ENCODE measurements around the gene NFATC2.

Gene NFATC2

GRCh38 chr20:51460569-51461265 lies 81.8 kb downstream of the NFATC2 start:
- H3K9me3 ChIP-seq (ENCODE audit: control insufficient read depth in 5 of 5, low read length in 5 of 5): no peaks in the 10 kb centered on the region

GRCh38 chr20:51460163-51460562 lies 82.4 kb downstream of the NFATC2 start:
- Histone ChIP-seq H3K9ac (ENCODE audit: low read length in 5 of 5) (no peak overlapping the region), H3K27ac (ENCODE audit: low read depth, low read length) (no peak overlapping the region), H3K4me1 (ENCODE audit: control insufficient read depth in 5 of 5, insufficient read depth in 5 of 5, low read length in 5 of 5) (peaks cover 7 to 29% (median 27%) of the 10 kb centered on the region in 5 donors), H3K36me3 (ENCODE audit: control insufficient read depth in 5 of 5, insufficient read depth in 5 of 5, low read length in 5 of 5) (peaks cover 0 to 9% (median 0%) of the 10 kb centered on the region in 5 donors), H3K27me3 (ENCODE audit: control insufficient read depth in 5 of 5, insufficient read depth in 4 of 5, low read length in 5 of 5) (no peaks in the 10 kb centered on the region), H3K4me3 (ENCODE audit: low read depth in 1 of 5, low read length in 5 of 5) (no peak overlapping the region), H3K9me3 (ENCODE audit: control insufficient read depth in 5 of 5, low read length in 5 of 5) (no peaks in the 10 kb centered on the region)

More at GRCh38 chr20:51460569-51461265, 81.8 kb downstream of the NFATC2 start:
- H3K4me1 ChIP-seq (ENCODE audit: control insufficient read depth in 5 of 5, insufficient read depth in 5 of 5, low read length in 5 of 5): peaks cover 7 to 29% (median 27%) of the 10 kb centered on the region in 5 donors
- H3K4me3 ChIP-seq (ENCODE audit: low read depth in 1 of 5, low read length in 5 of 5): no peak overlapping the region
- H3K36me3 ChIP-seq (ENCODE audit: control insufficient read depth in 5 of 5, insufficient read depth in 5 of 5, low read length in 5 of 5): peaks cover 0 to 9% (median 3%) of the 10 kb centered on the region in 5 donors
- H3K27me3 ChIP-seq (ENCODE audit: control insufficient read depth in 5 of 5, insufficient read depth in 4 of 5, low read length in 5 of 5): no peaks in the 10 kb centered on the region
- H3K27ac ChIP-seq (ENCODE audit: low read depth, low read length): no peak overlapping the region
- no peak overlapping the region for H3K9ac ChIP-seq (ENCODE audit: low read length in 5 of 5)

- Histone ChIP-seq H3K27ac (ENCODE audit: low read depth, low read length) (no peak overlapping the region), H3K9me3 (ENCODE audit: control insufficient read depth in 5 of 5, low read length in 5 of 5) (no peaks in the 10 kb centered on the region), H3K4me3 (ENCODE audit: low read depth in 1 of 5, low read length in 5 of 5) (no peak overlapping the region), H3K9ac (ENCODE audit: low read length in 5 of 5) (no peak overlapping the region), H3K4me1 (ENCODE audit: control insufficient read depth in 5 of 5, insufficient read depth in 5 of 5, low read length in 5 of 5) (peaks cover 7 to 29% (median 27%) of the 10 kb centered on the region in 5 donors), H3K27me3 (ENCODE audit: control insufficient read depth in 5 of 5, insufficient read depth in 4 of 5, low read length in 5 of 5) (no peaks in the 10 kb centered on the region), H3K36me3 (ENCODE audit: control insufficient read depth in 5 of 5, insufficient read depth in 5 of 5, low read length in 5 of 5) (peaks cover 0 to 14% (median 0%) of the 10 kb centered on the region in 5 donors)
Measured at GRCh38 chr20:51458751-51459439, 83.6 kb downstream of the NFATC2 start.

GRCh38 chr20:51457533-51457932 lies 85.0 kb downstream of the NFATC2 start:
- Histone ChIP-seq H3K27me3 (ENCODE audit: control insufficient read depth in 5 of 5, insufficient read depth in 4 of 5, low read length in 5 of 5) (no peaks in the 10 kb centered on the region), H3K27ac (ENCODE audit: low read depth, low read length) (no peak overlapping the region), H3K9ac (ENCODE audit: low read length in 5 of 5) (no peak overlapping the region), H3K9me3 (ENCODE audit: control insufficient read depth in 5 of 5, low read length in 5 of 5) (no peaks in the 10 kb centered on the region), H3K4me1 (ENCODE audit: control insufficient read depth in 5 of 5, insufficient read depth in 5 of 5, low read length in 5 of 5) (peaks cover 3 to 18% (median 16%) of the 10 kb centered on the region in 5 donors), H3K36me3 (ENCODE audit: control insufficient read depth in 5 of 5, insufficient read depth in 5 of 5, low read length in 5 of 5) (peaks cover 0 to 16% (median 3%) of the 10 kb centered on the region in 5 donors), H3K4me3 (ENCODE audit: low read depth in 1 of 5, low read length in 5 of 5) (no peak overlapping the region)

- peak overlapping the region; percentile 57 for H3K27ac ChIP-seq (ENCODE audit: low read depth, low read length)
- H3K27me3 ChIP-seq (ENCODE audit: control insufficient read depth in 5 of 5, insufficient read depth in 4 of 5, low read length in 5 of 5): no peaks in the 10 kb centered on the region
- peak overlapping the region in 4 of 5 donors; percentile 13 to 38 (median 23) for H3K4me3 ChIP-seq (ENCODE audit: low read depth in 1 of 5, low read length in 5 of 5)
- H3K9ac ChIP-seq (ENCODE audit: low read length in 5 of 5): no peak overlapping the region
- H3K4me1 ChIP-seq (ENCODE audit: control insufficient read depth in 5 of 5, insufficient read depth in 5 of 5, low read length in 5 of 5): peaks cover 3 to 16% (median 16%) of the 10 kb centered on the region in 5 donors
- H3K9me3 ChIP-seq (ENCODE audit: control insufficient read depth in 5 of 5, low read length in 5 of 5): no peaks in the 10 kb centered on the region
- H3K36me3 ChIP-seq (ENCODE audit: control insufficient read depth in 5 of 5, insufficient read depth in 5 of 5, low read length in 5 of 5): peaks cover 0 to 24% (median 3%) of the 10 kb centered on the region in 5 donors
Measured at GRCh38 chr20:51456511-51457509, 85.7 kb downstream of the NFATC2 start.

- H3K4me1 ChIP-seq (ENCODE audit: control insufficient read depth in 5 of 5, insufficient read depth in 5 of 5, low read length in 5 of 5): peaks cover 3 to 17% (median 16%) of the 10 kb centered on the region in 5 donors
- H3K9ac ChIP-seq (ENCODE audit: low read length in 5 of 5): no peak overlapping the region
- H3K9me3 ChIP-seq (ENCODE audit: control insufficient read depth in 5 of 5, low read length in 5 of 5): no peaks in the 10 kb centered on the region
- no peaks in the 10 kb centered on the region for H3K27me3 ChIP-seq (ENCODE audit: control insufficient read depth in 5 of 5, insufficient read depth in 4 of 5, low read length in 5 of 5)
- H3K36me3 ChIP-seq (ENCODE audit: control insufficient read depth in 5 of 5, insufficient read depth in 5 of 5, low read length in 5 of 5): peaks cover 0 to 25% (median 3%) of the 10 kb centered on the region in 5 donors
- H3K4me3 ChIP-seq (ENCODE audit: low read depth in 1 of 5, low read length in 5 of 5): no peak overlapping the region
- H3K27ac ChIP-seq (ENCODE audit: low read depth, low read length): no peak overlapping the region
Measured at GRCh38 chr20:51454250-51454865, 88.2 kb downstream of the NFATC2 start.

GRCh38 chr20:51452734-51453365 lies 89.7 kb downstream of the NFATC2 start:
- no peak overlapping the region for H3K27ac ChIP-seq (ENCODE audit: low read depth, low read length)
- peaks cover 0 to 3% (median 0%) of the 10 kb centered on the region in 5 donors for H3K27me3 ChIP-seq (ENCODE audit: control insufficient read depth in 5 of 5, insufficient read depth in 4 of 5, low read length in 5 of 5)
- no peak overlapping the region for H3K9ac ChIP-seq (ENCODE audit: low read length in 5 of 5)
- no peaks in the 10 kb centered on the region for H3K9me3 ChIP-seq (ENCODE audit: control insufficient read depth in 5 of 5, low read length in 5 of 5)
- H3K36me3 ChIP-seq (ENCODE audit: control insufficient read depth in 5 of 5, insufficient read depth in 5 of 5, low read length in 5 of 5): peaks cover 0 to 25% (median 3%) of the 10 kb centered on the region in 5 donors
- peaks cover 5 to 31% (median 19%) of the 10 kb centered on the region in 5 donors for H3K4me1 ChIP-seq (ENCODE audit: control insufficient read depth in 5 of 5, insufficient read depth in 5 of 5, low read length in 5 of 5)
- no peak overlapping the region for H3K4me3 ChIP-seq (ENCODE audit: low read depth in 1 of 5, low read length in 5 of 5)

- no peaks in the 10 kb centered on the region for H3K9me3 ChIP-seq (ENCODE audit: control insufficient read depth in 5 of 5, low read length in 5 of 5)
- H3K4me1 ChIP-seq (ENCODE audit: control insufficient read depth in 5 of 5, insufficient read depth in 5 of 5, low read length in 5 of 5): peaks cover 5 to 34% (median 19%) of the 10 kb centered on the region in 5 donors
- no peak overlapping the region for H3K9ac ChIP-seq (ENCODE audit: low read length in 5 of 5)
- no peak overlapping the region for H3K4me3 ChIP-seq (ENCODE audit: low read depth in 1 of 5, low read length in 5 of 5)
- peaks cover 0 to 9% (median 0%) of the 10 kb centered on the region in 5 donors for H3K27me3 ChIP-seq (ENCODE audit: control insufficient read depth in 5 of 5, insufficient read depth in 4 of 5, low read length in 5 of 5)
- peaks cover 0 to 25% (median 3%) of the 10 kb centered on the region in 5 donors for H3K36me3 ChIP-seq (ENCODE audit: control insufficient read depth in 5 of 5, insufficient read depth in 5 of 5, low read length in 5 of 5)
- H3K27ac ChIP-seq (ENCODE audit: low read depth, low read length): no peak overlapping the region
Measured at GRCh38 chr20:51452091-51452613, 90.4 kb downstream of the NFATC2 start.

- Histone ChIP-seq H3K9me3 (ENCODE audit: control insufficient read depth in 5 of 5, low read length in 5 of 5) (no peaks in the 10 kb centered on the region), H3K4me1 (ENCODE audit: control insufficient read depth in 5 of 5, insufficient read depth in 5 of 5, low read length in 5 of 5) (peaks cover 5 to 34% (median 17%) of the 10 kb centered on the region in 5 donors), H3K4me3 (ENCODE audit: low read depth in 1 of 5, low read length in 5 of 5) (no peak overlapping the region), H3K36me3 (ENCODE audit: control insufficient read depth in 5 of 5, insufficient read depth in 5 of 5, low read length in 5 of 5) (peaks cover 0 to 25% (median 3%) of the 10 kb centered on the region in 5 donors), H3K27me3 (ENCODE audit: control insufficient read depth in 5 of 5, insufficient read depth in 4 of 5, low read length in 5 of 5) (peaks cover 0 to 11% (median 0%) of the 10 kb centered on the region in 5 donors), H3K9ac (ENCODE audit: low read length in 5 of 5) (no peak overlapping the region), H3K27ac (ENCODE audit: low read depth, low read length) (no peak overlapping the region)
Measured at GRCh38 chr20:51451484-51451883, 91.0 kb downstream of the NFATC2 start.
